GM23338 (cell line): ENCODE results near the gene SUGCT. TPM values are rescaled to one million over a fixed set of nuclear protein-coding genes. Genes with fewer than 3 reads are reported as not detected.

Experiments
- ATAC-seq: fragments of 200-7000 bp; cut with Tn5 transposase; 3 replicates; pipeline ENCODE4 v1.9.1; 2020
- DNase-seq: peaks from one replicate; pipeline ENCODE4 v3.0.0-alpha.2; 2015; ENCODE audit warnings: low spot score
- H2AFZ ChIP-seq: fragments of 200-600 bp; sonication (generic); 2 replicates; pipeline ENCODE4 v1.8.0; 2016; ENCODE audit warnings: antibody characterized with exemption, mild to moderate bottlenecking, moderate library complexity
- H3F3A ChIP-seq: fragments of 200-600 bp; sonication (generic); replicated peaks from 2 replicates; pipeline ENCODE4 v1.8.0; 2017; ENCODE audit warnings: antibody characterized with exemption, mixed run types, low read depth
- H3K27ac ChIP-seq: fragments of 200-600 bp; sonication (generic); 2 replicates; pipeline ENCODE4 v1.6.1; 2016; ENCODE audit warnings: low read depth
- H3K27me3 ChIP-seq: fragments of 200-600 bp; sonication (generic); 2 replicates; pipeline ENCODE4 v1.8.0; 2016; ENCODE audit warnings: mild to moderate bottlenecking, mixed run types, moderate library complexity; ENCODE audit not compliant: insufficient read depth
- H3K36me3 ChIP-seq: fragments of 200-600 bp; sonication (generic); 2 replicates; pipeline ENCODE4 v1.8.0; 2016; ENCODE audit warnings: mild to moderate bottlenecking; ENCODE audit not compliant: insufficient read depth
- H3K4me1 ChIP-seq: fragments of 200-600 bp; sonication (generic); 2 replicates; pipeline ENCODE4 v1.8.0; 2016; ENCODE audit warnings: mild to moderate bottlenecking, moderate library complexity; ENCODE audit not compliant: insufficient read depth
- H3K4me2 ChIP-seq: fragments of 200-600 bp; sonication (generic); 2 replicates; pipeline ENCODE4 v1.7.1; 2017; ENCODE audit warnings: mixed run types
- H3K4me3 ChIP-seq: fragments of 200-600 bp; sonication (generic); 2 replicates; pipeline ENCODE4 v1.6.1; 2016; ENCODE audit warnings: mixed run types
- H3K79me2 ChIP-seq: fragments of 200-600 bp; sonication (generic); replicated peaks from 2 replicates; pipeline ENCODE4 v1.8.0; 2017; ENCODE audit warnings: mild to moderate bottlenecking; ENCODE audit not compliant: insufficient read depth
- H3K9me2 ChIP-seq: fragments of 200-600 bp; sonication (generic); 2 replicates; pipeline ENCODE4 v1.8.0; 2017; ENCODE audit not compliant: insufficient read depth
- H4K20me1 ChIP-seq: fragments of 200-600 bp; sonication (generic); replicated peaks from 2 replicates; pipeline ENCODE4 v1.8.0; 2017; ENCODE audit warnings: mild to moderate bottlenecking; ENCODE audit not compliant: insufficient read depth
- H3K27ac Mint-ChIP-seq: 2 replicates; pipeline ENCODE4 v1.8.0; 2020; ENCODE audit warnings: inconsistent platforms, mild to moderate bottlenecking, moderate library complexity, mixed read lengths
- H3K27me3 Mint-ChIP-seq: 3 replicates; pipeline ENCODE4 v1.8.0; 2022; ENCODE audit warnings: low read depth, mild to moderate bottlenecking, moderate library complexity, mixed read lengths, inconsistent platforms; ENCODE audit not compliant: insufficient read depth, poor library complexity
- H3K36me3 Mint-ChIP-seq: 3 replicates; pipeline ENCODE4 v1.8.0; 2021; ENCODE audit warnings: low read depth, mild to moderate bottlenecking, inconsistent platforms, moderate library complexity, mixed read lengths
- H3K4me1 Mint-ChIP-seq: 3 replicates; pipeline ENCODE4 v1.8.0; 2020; ENCODE audit warnings: mild to moderate bottlenecking, inconsistent platforms, mixed read lengths
- H3K4me3 Mint-ChIP-seq: 3 replicates; pipeline ENCODE4 v1.8.0; 2021; ENCODE audit warnings: moderate library complexity, mild to moderate bottlenecking, inconsistent platforms, mixed read lengths
- H3K9me3 Mint-ChIP-seq: 3 replicates; pipeline ENCODE4 v1.8.0; 2020; ENCODE audit warnings: moderate library complexity, mild to moderate bottlenecking, inconsistent platforms, mixed read lengths
- CREB1 ChIP-seq: fragments of 250-450 bp; sonication (Bioruptor Pico); IDR thresholded peaks from 2 replicates; pipeline ENCODE4 v1.5.0; 2020; ENCODE audit warnings: low read depth, mild to moderate bottlenecking, moderate library complexity
- CTCF ChIP-seq, 2 experiments: fragments of 200-600 bp in 1 of 2; sonication (generic) in 1 of 2; conservative IDR thresholded peaks; 2 replicates each; pipeline versions ENCODE4 v1.5.1 to v1.6.1; 2016 to 2017; ENCODE audit warnings: antibody characterized with exemption in 2 of 2, low read depth in 2 of 2, mild to moderate bottlenecking in 2 of 2, moderate library complexity in 1 of 2
- ETS1 ChIP-seq: IDR thresholded peaks from 2 replicates; pipeline ENCODE4 v1.6.1; 2016; ENCODE audit warnings: antibody characterized with exemption
- EZH2phosphoT487 ChIP-seq: fragments of 200-600 bp; sonication (generic); IDR thresholded peaks from one replicate; pipeline ENCODE4 v1.8.1; 2018; ENCODE audit warnings: antibody characterized with exemption; ENCODE audit not compliant: unreplicated experiment
- JUNB ChIP-seq: IDR thresholded peaks from one replicate; pipeline ENCODE4 v1.6.1; 2016; ENCODE audit warnings: antibody characterized with exemption; ENCODE audit not compliant: unreplicated experiment
- NANOG ChIP-seq: IDR thresholded peaks from 2 replicates; pipeline ENCODE4 v1.6.1; 2016; ENCODE audit warnings: antibody characterized with exemption, borderline replicate concordance
- POLR2AphosphoS5 ChIP-seq: IDR thresholded peaks from 2 replicates; pipeline ENCODE4 v1.6.1; 2016; ENCODE audit warnings: antibody characterized with exemption, low read depth
- REST ChIP-seq: IDR thresholded peaks from one replicate; pipeline ENCODE4 v1.6.1; 2018; ENCODE audit warnings: antibody characterized with exemption; ENCODE audit not compliant: unreplicated experiment
- STAT1 ChIP-seq: IDR thresholded peaks from one replicate; pipeline ENCODE4 v1.6.1; 2016; ENCODE audit warnings: antibody characterized with exemption; ENCODE audit not compliant: unreplicated experiment
- ZNF114 ChIP-seq: fragments of 250-450 bp; sonication (Bioruptor Pico); IDR thresholded peaks from 2 replicates; pipeline ENCODE4 v1.5.0; 2020; ENCODE audit warnings: mild to moderate bottlenecking, moderate library complexity
- ZNF331 ChIP-seq: fragments of 250-450 bp; sonication (Bioruptor Pico); IDR thresholded peaks from 2 replicates; pipeline ENCODE4 v1.5.0; 2020; ENCODE audit warnings: low read depth, mild to moderate bottlenecking, moderate library complexity
- ZNF462 ChIP-seq: fragments of 250-450 bp; sonication (Bioruptor Pico); IDR thresholded peaks from 2 replicates; pipeline ENCODE4 v1.5.0; 2020; ENCODE audit warnings: mild to moderate bottlenecking, moderate library complexity
- polyA plus RNA-seq: library from polyadenylated mRNA; unstranded; fragments of >200 nt; fragmentation: Nextera tagmentation; extraction: Ambion mirVana; gene quantifications from 2 replicates; pipeline ENCODE4 v1.2.1, GENCODE V29; 2016
- total RNA-seq: library from RNA; depleted of rRNA; stranded (reverse); fragments of >200 nt; shearing (Covaris generic); gene quantifications from 2 replicates; pipeline ENCODE4 v1.2.3, GENCODE V29; 2014

The SUGCT gene
- total and polyA plus RNA-seq, 2 experiments from 2014 or later: 4.2 to 5.6 TPM

GRCh38 chr7:40888499-40888898 is 753.7 kb downstream of the SUGCT start:
- Histone ChIP-seq H3K27me3 (no peaks in the 10 kb centered on the region), H3F3A (no peaks in the 10 kb centered on the region), H3K9me2 (0 out of 2 replicates have a peak, but pooled peaks cover 22% of the 10 kb centered on the region), H4K20me1 (no peaks in the 10 kb centered on the region), H3K27ac (no peak overlapping the region), H3K4me3 (no peak overlapping the region), H3K36me3 (no peaks in the 10 kb centered on the region), H3K79me2 (no peaks in the 10 kb centered on the region), H3K4me1 (no peaks in the 10 kb centered on the region), H3K4me2 (no peak overlapping the region), H2AFZ (no peak overlapping the region)
- Mint-ChIP-seq H3K4me3 (no peak overlapping the region), H3K27ac (no peak overlapping the region), H3K36me3 (peaks cover 8% of the 10 kb centered on the region; the same call in 1 of the 3 replicates), H3K27me3 (peaks cover 2% of the 10 kb centered on the region), H3K4me1 (no peaks in the 10 kb centered on the region; the same call in 2 of the 3 replicates), H3K9me3 (peaks cover 12% of the 10 kb centered on the region)
- no peak for ATAC-seq
- no peak for TF ChIP-seq CTCF (conservative IDR thresholded peaks at IDR 0.05; ENCODE audit: low read depth in 2 of 2)
- no peak for TF ChIP-seq POLR2AphosphoS5
- no peak for TF ChIP-seq REST
- TF ChIP-seq ETS1: no peak
- TF ChIP-seq CREB1 (CRISPR knock-in tag): no peak
- no peak for TF ChIP-seq NANOG
- TF ChIP-seq JUNB: no peak
- TF ChIP-seq STAT1: no peak
- TF ChIP-seq ZNF114 (CRISPR knock-in tag): no peak
- TF ChIP-seq EZH2phosphoT487: no peak
- no peak for TF ChIP-seq ZNF331 (CRISPR knock-in tag)
- TF ChIP-seq ZNF462 (CRISPR knock-in tag): no peak
- no peak for DNase-seq
